Uterus (tissue), 4 donors: Measurements from ENCODE around the gene PNPO. TPM values are rescaled to one million over a fixed set of nuclear protein-coding genes. Genes with fewer than 3 reads are reported as not detected.
A peak's percentile ranks its signal among the peaks of the same experiment; 100 is the strongest.

Source experiments
- DNase-seq, 2 donors: peaks; one replicate each; pipeline ENCODE4 v3.0.0-alpha.2; 2019 to 2020
- H3K27ac ChIP-seq, 2 donors: fragments of 200-600 bp; sonication (generic); 1 replicate in 1 of 2; 2 replicates in 1 of 2; pipeline ENCODE4 v1.5.1; 2016 to 2018
- H3K27me3 ChIP-seq, 2 donors: fragments of 200-600 bp; sonication (generic); one replicate each; pipeline ENCODE4 v1.5.1; 2018 to 2019; ENCODE audit warnings: control low read depth in 1 of 2
- H3K36me3 ChIP-seq, 2 donors: fragments of 200-600 bp; sonication (generic); one replicate each; pipeline ENCODE4 v1.5.1; 2019; ENCODE audit warnings: control low read depth in 1 of 2
- H3K4me1 ChIP-seq, 2 donors: fragments of 200-600 bp; sonication (generic); one replicate each; pipeline ENCODE4 v1.5.1; 2018 to 2019; ENCODE audit warnings: control low read depth in 1 of 2
- H3K4me3 ChIP-seq, 2 donors: fragments of 200-600 bp; sonication (generic); 1 replicate in 1 of 2; 2 replicates in 1 of 2; pipeline ENCODE4 v1.5.1; 2018 to 2019; ENCODE audit warnings: mild to moderate bottlenecking in 1 of 2
- H3K9me3 ChIP-seq, 2 donors: fragments of 200-600 bp; sonication (generic); one replicate each; pipeline ENCODE4 v1.5.1; 2019; ENCODE audit warnings: control low read depth in 1 of 2
- CTCF ChIP-seq, 4 experiments: fragments of 200-600 bp in 2 of 4; fragments of 450-650 bp in 2 of 4; sonication (generic) in 2 of 4; IDR thresholded peaks; one replicate each; pipeline ENCODE4 v1.5.1; 2016 to 2019; ENCODE audit warnings: antibody characterized with exemption in 4 of 4, mild to moderate bottlenecking in 2 of 4, moderate library complexity in 1 of 4
- POLR2A ChIP-seq, 2 donors: fragments of 450-650 bp; IDR thresholded peaks; one replicate each; pipeline ENCODE4 v1.6.1; 2016; ENCODE audit warnings: antibody characterized with exemption in 2 of 2, mild to moderate bottlenecking in 1 of 2, moderate library complexity in 1 of 2
- intact Hi-C: fragments of 100-400 bp; cut with DNase I; formaldehyde crosslinking; loops from one replicate; pipeline ENCODE4 v1.15.1; 2023; ENCODE audit warnings: low total_unique reads
- total RNA-seq, 4 donors: library from RNA; depleted of rRNA in 3 of 4; stranded (reverse); fragments of >200 nt in 3 of 4; gene quantifications; one replicate each; pipeline versions ENCODE4 v1.1.0 to v1.2.4, GENCODE V29; 2014 to 2023
- donor health status: DM: yes; HTN: yes; CAD: no.

Gene PNPO
- total RNA-seq, 4 donors from 2014 or later: 16.7 to 29.4 (median 17.4) TPM

- no peaks in the 10 kb centered on the region for H3K9me3 ChIP-seq
- TF ChIP-seq POLR2A (IDR thresholded peaks at IDR 0.05) (no peak), CTCF (IDR thresholded peaks at IDR 0.05) (no peak)
- peak overlapping the region; percentile 39 to 55 for H3K27ac ChIP-seq
- no peaks in the 10 kb centered on the region for H3K4me1 ChIP-seq
- DNase-seq: no peak
- peak overlapping the region; percentile 16 to 35 for H3K4me3 ChIP-seq
- intact Hi-C loops: no loop called here
- H3K27me3 ChIP-seq: no peaks in the 10 kb centered on the region
- no peaks in the 10 kb centered on the region for H3K36me3 ChIP-seq
Measured at GRCh38 chr17:47969930-47970724, 28.8 kb downstream of the PNPO start.

DNA sequence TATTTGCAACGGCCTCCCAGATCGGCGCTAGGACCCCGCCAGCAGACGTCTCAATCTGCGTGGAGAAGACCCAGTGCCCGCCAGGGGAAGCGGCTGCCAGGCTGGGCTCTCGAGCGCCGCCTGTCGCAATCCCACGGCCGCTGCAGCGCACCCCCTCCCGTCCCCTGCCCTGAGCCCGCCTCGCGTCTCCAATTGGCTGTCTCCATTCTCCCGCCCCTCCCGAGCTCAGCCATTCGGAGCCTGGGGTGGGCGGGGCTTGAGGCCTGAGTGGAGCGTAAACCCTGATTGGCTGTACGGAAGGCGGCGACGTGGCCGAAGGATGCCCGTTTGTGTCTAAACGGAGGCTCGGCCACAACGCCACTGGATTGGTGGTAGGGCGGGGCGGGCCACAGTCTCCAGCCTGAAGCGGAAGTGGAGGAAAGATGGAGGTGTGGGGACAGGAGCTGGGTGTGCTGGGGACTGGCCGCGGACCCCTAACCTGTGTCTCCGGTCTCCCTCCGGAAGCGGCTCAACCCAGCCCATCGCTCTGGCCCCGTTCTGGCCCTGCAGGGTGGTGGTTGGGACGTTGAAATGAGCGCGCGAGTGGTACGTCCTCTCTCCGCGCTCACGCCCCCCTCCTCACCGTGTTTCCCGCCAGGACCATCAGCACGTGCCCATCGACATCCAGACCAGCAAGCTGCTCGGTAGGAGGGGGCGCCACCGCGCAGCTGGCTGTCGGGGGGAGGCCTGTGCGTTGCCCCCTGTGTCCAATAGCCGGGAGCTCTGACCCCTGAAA is 29.5 kb downstream of the PNPO start, which contains the start of gene CDK5RAP3:
Gene CDK5RAP3, plus strand, starts transcription at position 389 of the 775 bp plus-strand sequence. Its CDS starts 34 bp downstream, at position 423.
- Histone ChIP-seq H3K27ac (peak within 1 kb of the TSS; percentile 58 to 91), H3K36me3 (no peaks in the 10 kb centered on the region), H3K4me3 (peak within 1 kb of the TSS; percentile 91 to 99), H3K4me1 (no peaks in the 10 kb centered on the region), H3K9me3 (no peaks in the 10 kb centered on the region), H3K27me3 (no peaks in the 10 kb centered on the region)
- peak; percentile 93 to 100 (median 96) for TF ChIP-seq CTCF (IDR thresholded peaks at IDR 0.05)
- peak; percentile 78 to 79 for TF ChIP-seq POLR2A (IDR thresholded peaks at IDR 0.05)
- DNase-seq: peak; percentile 99 to 100
- intact Hi-C loops: no loop called here

- no peaks in the 10 kb centered on the region for H3K27me3 ChIP-seq
- DNase-seq: no peak
- H3K36me3 ChIP-seq: no peaks in the 10 kb centered on the region
- no peaks in the 10 kb centered on the region for H3K9me3 ChIP-seq
- H3K4me3 ChIP-seq: no peak overlapping the region
- TF ChIP-seq CTCF (IDR thresholded peaks at IDR 0.05): no peak
- no peak for TF ChIP-seq POLR2A (IDR thresholded peaks at IDR 0.05)
- H3K27ac ChIP-seq: no peak overlapping the region
- intact Hi-C loops: no loop called here
- no peaks in the 10 kb centered on the region for H3K4me1 ChIP-seq
Measured at GRCh38 chr17:47973541-47973940, 32.2 kb downstream of the PNPO start.

DNA sequence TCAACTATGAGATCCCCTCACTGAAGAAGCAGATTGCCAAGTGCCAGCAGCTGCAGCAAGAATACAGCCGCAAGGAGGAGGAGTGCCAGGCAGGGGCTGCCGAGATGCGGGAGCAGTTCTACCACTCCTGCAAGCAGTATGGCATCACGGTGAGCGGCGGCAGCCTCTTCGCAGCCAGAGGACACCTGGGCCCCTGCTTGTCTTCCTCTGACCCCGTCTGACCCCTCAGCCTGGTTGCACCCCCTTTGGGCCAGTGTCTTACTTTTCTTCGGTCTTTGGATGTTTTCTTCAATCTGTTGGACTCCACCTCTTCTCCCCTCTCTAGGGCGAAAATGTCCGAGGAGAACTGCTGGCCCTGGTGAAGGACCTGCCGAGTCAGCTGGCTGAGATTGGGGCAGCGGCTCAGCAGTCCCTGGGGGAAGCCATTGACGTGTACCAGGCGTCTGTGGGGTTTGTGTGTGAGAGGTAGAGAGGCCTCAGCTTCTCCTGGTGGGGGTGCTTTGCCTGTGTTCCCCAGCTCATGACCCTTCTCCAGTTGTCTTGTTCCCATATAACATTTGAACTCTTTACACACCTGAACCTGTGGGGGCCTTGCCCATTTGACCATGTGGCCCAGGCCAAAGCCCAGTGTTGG is 33.9 kb downstream of the PNPO start:
- DNase-seq: no peak
- H3K9me3 ChIP-seq: no peaks in the 10 kb centered on the region
- no peaks in the 10 kb centered on the region for H3K4me1 ChIP-seq
- no peak overlapping the region for H3K27ac ChIP-seq
- H3K36me3 ChIP-seq: no peaks in the 10 kb centered on the region
- no peaks in the 10 kb centered on the region for H3K27me3 ChIP-seq
- TF ChIP-seq POLR2A (IDR thresholded peaks at IDR 0.05): no peak
- TF ChIP-seq CTCF (IDR thresholded peaks at IDR 0.05): no peak
- H3K4me3 ChIP-seq: no peak overlapping the region
- intact Hi-C loops: no loop called here
